Vagina (tissue), 2 donors: Measurements from ENCODE around the gene DNAH8. TPM values are rescaled to one million over a fixed set of nuclear protein-coding genes. Genes with fewer than 3 reads are reported as not detected.

Source experiments
- DNase-seq, 2 donors: peaks; one replicate each; pipeline ENCODE4 v3.0.0-alpha.2; 2017; ENCODE audit errors: extremely low spot score in 2 of 2
- H3K27ac ChIP-seq: fragments of 200-600 bp; sonication (generic); one replicate; pipeline ENCODE4 v1.5.1; 2019
- H3K27me3 ChIP-seq: fragments of 200-600 bp; sonication (generic); one replicate; pipeline ENCODE4 v1.5.1; 2019
- H3K36me3 ChIP-seq, 2 donors: fragments of 200-600 bp; sonication (generic); one replicate each; pipeline ENCODE4 v1.5.1; 2017 to 2019
- H3K4me1 ChIP-seq: fragments of 200-600 bp; sonication (generic); one replicate; pipeline ENCODE4 v1.5.1; 2019
- H3K4me3 ChIP-seq, 2 donors: fragments of 200-600 bp; sonication (generic); 1 replicate in 1 of 2; 2 replicates in 1 of 2; pipeline ENCODE4 v1.5.1; 2016 to 2019
- H3K9me3 ChIP-seq: fragments of 200-600 bp; sonication (generic); one replicate; pipeline ENCODE4 v1.5.1; 2019
- CTCF ChIP-seq, 3 experiments: fragments of 450-650 bp in 2 of 3; fragments of 200-600 bp in 1 of 3; sonication (generic) in 1 of 3; IDR thresholded peaks; one replicate each; pipeline ENCODE4 v1.5.1; 2017 to 2019; ENCODE audit warnings: antibody characterized with exemption in 3 of 3, mild to moderate bottlenecking in 2 of 3, moderate library complexity in 2 of 3
- POLR2A ChIP-seq, 2 donors: fragments of 450-650 bp; IDR thresholded peaks; one replicate each; pipeline ENCODE4 v1.6.1; 2017; ENCODE audit warnings: antibody characterized with exemption in 2 of 2, mild to moderate bottlenecking in 2 of 2, moderate library complexity in 2 of 2
- POLR2AphosphoS5 ChIP-seq, 2 donors: sonication (generic); formaldehyde crosslinking; IDR thresholded peaks; one replicate each; pipeline ENCODE4 v1.9.0; 2017; ENCODE audit warnings: antibody characterized with exemption in 2 of 2, mild to moderate bottlenecking in 2 of 2, low read depth in 1 of 2; ENCODE audit not compliant: insufficient read depth in 1 of 2
- intact Hi-C: fragments of 100-400 bp; cut with DNase I; formaldehyde crosslinking; loops from one replicate; pipeline ENCODE4 v1.15.1; 2023
- total RNA-seq: library from RNA; depleted of rRNA; stranded (reverse); fragments of >200 nt; gene quantifications from one replicate; pipeline ENCODE4 v1.2.3, GENCODE V29; 2016

DNAH8 gene
- total RNA-seq, 1 donor from 2014 or later, result not detected

GRCh38 chr6:39050453-39051112 lies 335.5 kb downstream of the DNAH8 start:
- Histone ChIP-seq H3K9me3 (no peaks in the 10 kb centered on the region), H3K27me3 (peaks cover 7% of the 10 kb centered on the region), H3K4me1 (peaks cover 10% of the 10 kb centered on the region), H3K27ac (no peak overlapping the region), H3K4me3 (no peak overlapping the region), H3K36me3 (no peaks in the 10 kb centered on the region)
- no peak for DNase-seq
- TF ChIP-seq POLR2A (IDR thresholded peaks at IDR 0.05) (no peak), CTCF (IDR thresholded peaks at IDR 0.05) (no peak), POLR2AphosphoS5 (IDR thresholded peaks at IDR 0.05; ENCODE audit: insufficient read depth in 1 of 2, low read depth in 1 of 2) (no peak)
- intact Hi-C loops, result no loop called here

GRCh38 chr6:39051399-39052122 lies 336.4 kb downstream of the DNAH8 start:
- no peaks in the 10 kb centered on the region for H3K36me3 ChIP-seq

GRCh38 chr6:39053016-39053624 lies 338.0 kb downstream of the DNAH8 start:
- TF ChIP-seq POLR2A (IDR thresholded peaks at IDR 0.05) (no peak), CTCF (IDR thresholded peaks at IDR 0.05) (no peak), POLR2AphosphoS5 (IDR thresholded peaks at IDR 0.05; ENCODE audit: insufficient read depth in 1 of 2, low read depth in 1 of 2) (no peak)
- Histone ChIP-seq H3K4me1 (peaks cover 10% of the 10 kb centered on the region), H3K27me3 (peaks cover 7% of the 10 kb centered on the region), H3K27ac (no peak overlapping the region), H3K36me3 (no peaks in the 10 kb centered on the region), H3K4me3 (no peak overlapping the region), H3K9me3 (no peaks in the 10 kb centered on the region)
- intact Hi-C loops, result no loop called here
- DNase-seq, result no peak

More at GRCh38 chr6:39051399-39052122, 336.4 kb downstream of the DNAH8 start:
- DNase-seq, result no peak
- no peak overlapping the region for H3K4me3 ChIP-seq
- intact Hi-C loops, result no loop called here
- H3K27ac ChIP-seq, result no peak overlapping the region
- no peaks in the 10 kb centered on the region for H3K9me3 ChIP-seq
- H3K27me3 ChIP-seq, result peaks cover 7% of the 10 kb centered on the region
- peaks cover 10% of the 10 kb centered on the region for H3K4me1 ChIP-seq
- TF ChIP-seq CTCF (IDR thresholded peaks at IDR 0.05) (no peak), POLR2A (IDR thresholded peaks at IDR 0.05) (no peak), POLR2AphosphoS5 (IDR thresholded peaks at IDR 0.05; ENCODE audit: insufficient read depth in 1 of 2, low read depth in 1 of 2) (no peak)

- H3K27me3 ChIP-seq, result peaks cover 2% of the 10 kb centered on the region
Observed at GRCh38 chr6:39053854-39054576, 338.9 kb downstream of the DNAH8 start.

More at GRCh38 chr6:39053854-39054576, 338.9 kb downstream of the DNAH8 start:
- Histone ChIP-seq H3K4me1 (peaks cover 2% of the 10 kb centered on the region), H3K9me3 (no peaks in the 10 kb centered on the region), H3K4me3 (no peak overlapping the region), H3K36me3 (no peaks in the 10 kb centered on the region), H3K27ac (no peak overlapping the region)
- no peak for DNase-seq
- no peak for TF ChIP-seq POLR2AphosphoS5 (IDR thresholded peaks at IDR 0.05; ENCODE audit: insufficient read depth in 1 of 2, low read depth in 1 of 2)
- TF ChIP-seq CTCF (IDR thresholded peaks at IDR 0.05), result no peak
- no peak for TF ChIP-seq POLR2A (IDR thresholded peaks at IDR 0.05)
- intact Hi-C loops, result no loop called here
